Right renal cortex interstitium (tissue), 3 donors: ENCODE data around the gene OSBPL6. TPM values are rescaled to one million over a fixed set of nuclear protein-coding genes. Genes with fewer than 3 reads are reported as not detected.

Experiments used
- DNase-seq, 3 donors: peaks; one replicate each; pipeline ENCODE4 v3.0.0-alpha.2; 2013; ENCODE audit warnings: low read depth in 3 of 3, low spot score in 2 of 3
- polyA plus RNA-seq, 3 donors: library from polyadenylated mRNA; unstranded; fragments of 120-200 nt; gene quantifications; one replicate each; pipeline ENCODE4 v1.2.1, GENCODE V29; 2013; ENCODE audit not compliant: insufficient read length in 3 of 3

Gene OSBPL6
- polyA plus RNA-seq, 3 donors, result 5.2 to 5.9 (median 5.3) TPM

DNA sequence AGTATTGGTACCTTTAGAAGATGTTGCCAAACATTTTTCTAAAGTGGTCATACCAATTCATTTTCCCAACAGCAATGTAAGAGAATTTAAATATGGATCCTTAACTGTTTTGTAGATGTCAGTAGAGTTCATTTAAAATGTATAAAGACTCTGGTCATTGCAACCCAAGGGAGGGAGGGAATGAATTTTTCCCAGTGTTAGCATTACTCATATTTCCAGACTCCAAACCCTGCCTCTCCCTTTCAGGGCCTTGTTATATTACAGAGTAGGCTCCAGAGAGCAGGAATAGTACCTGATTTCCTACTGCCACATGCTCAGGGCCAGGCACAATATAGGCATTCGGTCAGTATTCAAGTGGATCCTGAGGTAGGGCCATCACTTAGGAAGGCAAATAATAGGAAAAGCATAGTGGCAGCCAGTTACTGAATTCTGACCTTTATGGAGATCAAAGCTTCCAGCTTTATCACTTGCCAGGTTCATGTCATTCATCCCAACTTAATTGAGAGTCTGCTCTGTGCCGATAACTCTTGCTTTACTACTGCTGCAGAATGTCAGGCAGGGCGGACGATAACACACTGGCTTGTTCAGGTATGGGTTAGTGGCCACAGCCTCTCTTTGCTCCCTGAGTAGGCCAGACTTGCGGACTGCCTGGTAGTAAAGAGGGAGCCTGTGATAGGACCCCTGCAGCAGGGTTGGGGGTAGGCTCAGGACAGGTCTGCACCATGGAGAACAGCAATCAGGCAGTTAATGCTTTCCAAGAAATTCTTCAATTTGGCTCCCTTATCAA is 75.3 kb downstream of the OSBPL6 start:
- DNase-seq, result no peak

DNA sequence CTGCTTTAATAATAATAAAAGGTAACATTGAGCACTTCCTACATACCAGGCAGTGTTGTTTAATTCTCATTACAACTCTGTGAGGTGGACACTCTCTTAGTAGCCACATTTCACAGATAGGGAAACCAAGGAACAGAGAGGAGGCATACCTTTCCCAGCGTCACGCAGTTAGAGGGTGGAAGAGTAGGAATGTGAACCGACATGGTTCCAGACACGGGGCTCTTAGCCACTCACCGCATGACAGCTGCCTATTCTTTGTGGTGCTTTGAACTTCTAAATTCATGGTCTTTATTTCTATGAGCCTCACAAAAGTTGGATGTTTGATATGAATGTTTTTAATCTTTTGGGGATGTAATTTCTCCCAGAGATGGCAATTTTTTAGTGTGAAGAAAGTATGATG is 76.0 kb downstream of the OSBPL6 start:
- no peak for DNase-seq

- DNase-seq, result no peak
These were observed 76.8 kb downstream of the OSBPL6 start for GRCh38 chr2:178271094-178271493.

GRCh38 chr2:178271629-178272333 is 77.5 kb downstream of the OSBPL6 start:
- no peak for DNase-seq

DNA sequence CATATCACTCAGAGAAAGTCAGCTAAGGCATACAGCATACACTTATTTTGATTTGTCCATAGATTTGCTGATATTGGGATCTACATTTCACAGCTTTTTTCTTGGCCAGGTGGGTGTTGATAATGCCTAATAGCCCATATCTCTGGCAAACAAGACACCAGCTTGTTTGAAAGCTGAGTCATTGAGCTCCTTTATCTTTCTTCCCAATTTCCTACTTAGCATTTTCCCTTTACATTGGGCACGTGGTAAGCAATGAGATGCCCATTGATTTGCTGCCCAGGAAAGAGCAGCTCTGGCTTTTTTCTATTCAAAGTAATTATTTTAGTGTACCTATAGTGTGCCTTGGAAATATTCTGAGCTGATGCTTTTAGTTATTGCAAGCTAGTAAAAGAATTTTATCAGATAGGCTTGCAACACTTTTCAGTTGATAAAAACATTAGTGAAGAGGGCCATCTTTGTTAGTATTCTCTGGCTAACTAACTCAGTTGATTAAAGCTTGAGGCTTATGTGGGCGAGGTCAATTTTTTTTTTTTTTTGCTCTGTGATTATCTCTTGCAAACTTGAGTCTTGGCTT is 79.6 kb downstream of the OSBPL6 start:
- no peak for DNase-seq

DNA sequence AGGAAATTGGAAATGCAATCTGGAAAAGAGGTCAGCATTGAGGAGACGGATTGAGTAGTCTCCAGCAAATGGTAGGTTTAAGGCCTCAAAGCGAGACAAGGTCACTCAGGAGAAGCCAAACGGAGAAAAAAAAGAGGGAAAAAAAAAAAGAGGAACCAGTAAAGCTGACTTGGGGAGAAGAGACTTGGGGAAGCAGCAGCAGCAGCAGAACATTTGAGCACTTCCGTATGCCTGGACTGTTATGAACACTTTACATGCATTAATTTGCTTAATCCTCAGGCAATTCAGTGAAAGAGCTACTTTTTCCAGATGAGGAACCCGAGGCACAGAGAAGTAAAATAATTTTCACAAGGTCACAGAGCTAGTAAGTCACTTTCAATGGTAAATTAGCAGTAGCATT is 81.3 kb downstream of the OSBPL6 start:
- no peak for DNase-seq

DNA sequence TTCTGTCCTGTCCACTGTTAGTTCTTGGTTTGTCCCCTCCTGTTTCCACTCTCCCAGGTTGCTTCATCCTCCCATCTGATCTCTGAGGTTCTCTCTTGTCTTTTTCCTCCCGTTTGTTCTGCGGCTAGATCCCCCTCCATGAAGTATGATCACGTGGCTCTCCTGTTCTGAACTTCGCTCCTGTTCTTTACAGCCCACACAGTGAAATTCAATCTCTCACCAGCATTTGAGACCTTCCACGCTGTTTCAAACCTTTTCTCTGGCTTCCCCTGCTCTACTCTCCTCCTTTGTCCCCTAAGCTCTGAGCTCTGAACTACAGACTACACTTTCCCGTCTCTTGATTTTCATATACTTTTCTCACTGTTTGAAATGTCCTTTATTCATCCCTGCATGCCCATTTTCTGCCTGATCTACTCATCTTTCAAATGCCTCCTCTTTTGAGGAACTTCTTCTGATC is 83.5 kb downstream of the OSBPL6 start:
- no peak for DNase-seq

- no peak for DNase-seq
These were observed 84.8 kb downstream of the OSBPL6 start for GRCh38 chr2:178279142-178279541.

GRCh38 chr2:178279636-178280035 is 85.3 kb downstream of the OSBPL6 start:
- no peak for DNase-seq

GRCh38 chr2:178280244-178280852 is 86.0 kb downstream of the OSBPL6 start:
- DNase-seq, result no peak

DNA sequence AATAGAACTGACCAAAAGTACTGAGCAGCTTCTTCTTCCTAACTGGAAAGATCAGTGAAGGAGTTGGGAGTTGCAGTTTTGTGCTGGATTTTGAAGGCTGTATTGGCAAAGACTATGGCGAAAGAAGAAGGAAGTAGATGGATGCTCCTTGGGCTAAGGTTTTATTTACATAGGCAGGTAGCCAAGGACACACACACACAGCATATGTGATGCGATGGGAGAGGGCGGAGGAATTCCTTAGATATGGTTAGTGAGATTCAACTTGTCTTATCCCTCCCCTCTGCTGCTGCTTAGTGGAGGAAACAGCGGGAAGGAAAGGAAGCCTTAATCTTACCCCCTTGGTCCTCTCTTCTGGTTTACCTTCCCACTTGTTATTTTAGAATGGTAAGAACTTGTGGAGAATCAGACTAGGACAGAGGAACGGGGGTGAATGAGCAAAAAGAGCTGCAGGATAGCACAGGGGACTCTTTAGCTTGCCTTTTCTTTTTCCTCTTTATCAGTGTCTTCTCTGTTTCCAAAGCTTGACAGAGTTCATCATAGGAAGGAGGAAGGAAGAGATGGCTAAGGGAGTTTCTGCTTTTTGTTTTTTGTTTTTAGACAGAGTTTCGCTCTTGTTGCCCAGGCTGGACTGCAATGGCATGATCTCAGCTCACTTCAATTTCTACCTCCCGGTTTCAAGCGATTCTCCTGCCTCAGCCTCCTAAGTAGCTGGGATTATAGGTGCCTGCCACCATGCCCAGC is 87.9 kb downstream of the OSBPL6 start:
- DNase-seq, result no peak

GRCh38 chr2:178283341-178283918 is 89.1 kb downstream of the OSBPL6 start:
- DNase-seq, result no peak

DNA sequence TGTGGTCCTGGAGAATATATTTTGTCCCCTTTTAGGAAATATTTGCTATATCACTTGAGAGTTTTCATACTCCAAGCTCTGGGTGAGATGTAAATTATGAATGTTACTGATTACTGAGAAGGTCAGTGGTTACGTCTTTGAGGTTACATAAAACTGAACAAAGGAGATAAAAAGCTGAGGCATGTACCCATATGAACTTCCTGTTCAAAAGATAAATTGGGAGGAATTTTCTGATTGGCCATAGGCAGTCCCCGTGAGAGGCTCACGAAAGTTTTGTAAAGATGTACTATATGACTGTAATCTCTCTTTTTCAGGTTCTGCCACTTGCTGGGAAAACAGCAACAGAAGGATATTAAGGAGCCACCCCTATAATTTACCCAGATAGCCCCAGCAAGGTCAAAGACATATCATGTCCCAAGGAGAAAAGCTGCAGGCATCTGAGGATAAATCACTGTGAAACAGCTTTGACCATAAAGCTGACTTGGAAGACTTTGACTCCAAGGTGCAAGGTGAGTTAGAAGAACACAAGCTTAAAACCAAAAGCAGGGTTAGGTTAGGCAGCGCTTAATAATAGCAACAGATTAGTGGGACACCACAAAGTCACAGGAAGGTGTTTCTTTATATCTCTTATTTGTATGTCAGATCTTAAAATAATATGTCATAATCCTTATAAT is 90.4 kb downstream of the OSBPL6 start:
- no peak for DNase-seq

DNA sequence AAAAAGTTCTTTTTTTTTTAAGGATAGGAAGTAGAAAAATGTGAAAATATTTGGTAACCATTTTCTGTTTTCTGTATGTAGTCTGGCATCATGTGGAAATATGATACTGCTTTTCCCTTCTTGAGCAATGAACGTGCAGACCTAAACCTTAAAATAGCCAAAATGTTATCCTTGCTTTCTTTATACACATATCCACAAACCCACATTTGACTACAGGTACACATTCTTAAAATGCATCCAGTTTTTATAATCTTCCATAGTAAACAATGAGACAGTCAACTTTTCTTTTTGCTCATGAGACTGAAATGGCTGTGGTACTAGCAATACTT is 90.9 kb downstream of the OSBPL6 start:
- no peak for DNase-seq

GRCh38 chr2:178286636-178287035 is 92.3 kb downstream of the OSBPL6 start:
- no peak for DNase-seq

DNA sequence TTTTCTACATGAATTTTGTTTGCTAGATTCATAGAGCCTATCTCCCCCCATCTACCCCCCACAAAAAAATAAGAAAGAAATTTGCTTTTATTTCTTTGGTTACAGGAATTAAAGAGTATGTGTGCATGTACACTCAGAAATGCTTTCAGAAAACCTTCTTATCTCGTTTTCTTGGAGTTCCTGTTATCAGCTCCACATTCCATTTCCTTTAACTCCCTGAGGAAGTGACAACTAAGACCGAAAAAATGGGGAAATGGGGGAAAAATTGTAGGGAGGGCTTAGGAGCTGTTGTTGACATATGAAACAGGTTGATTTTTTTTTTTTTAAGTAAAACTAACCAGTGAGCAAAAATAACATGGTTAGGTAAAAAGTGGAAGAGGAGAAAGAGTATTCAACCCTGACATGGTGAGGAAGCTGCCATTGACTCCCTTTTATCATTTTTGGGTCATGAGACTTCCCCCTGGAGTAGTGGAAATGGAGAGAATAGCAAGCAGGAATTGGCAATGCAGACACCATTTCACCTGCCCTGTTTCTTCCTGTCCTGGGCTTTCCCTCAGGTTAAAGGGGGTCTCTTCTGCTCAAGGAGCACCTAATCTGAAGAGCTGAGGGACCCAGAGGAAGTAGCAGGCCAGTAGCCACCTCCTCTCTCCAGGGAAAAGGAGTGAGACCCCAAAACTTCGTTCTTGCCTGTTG is 93.5 kb downstream of the OSBPL6 start:
- no peak for DNase-seq

- DNase-seq, result no peak
These were observed 97.4 kb downstream of the OSBPL6 start for GRCh38 chr2:178291703-178292102.

DNA sequence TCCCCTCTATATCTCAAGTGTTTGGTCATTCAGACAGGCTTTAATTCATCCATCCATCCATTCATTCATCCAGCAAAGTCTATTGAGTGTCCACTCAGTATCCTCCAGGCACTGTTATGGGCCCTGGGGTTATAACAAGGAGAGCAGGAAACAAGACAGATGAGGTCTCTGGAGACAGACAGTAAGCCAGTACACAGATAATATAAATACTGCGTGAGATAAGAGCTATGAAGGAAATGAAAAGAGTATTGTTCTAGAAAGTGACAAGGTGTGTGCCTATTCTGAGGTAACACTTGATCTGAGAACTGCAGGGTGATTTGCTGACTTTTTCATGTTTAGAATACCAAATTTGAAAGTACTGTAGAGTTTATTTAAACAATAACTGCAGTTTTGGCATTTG is 98.3 kb downstream of the OSBPL6 start:
- no peak for DNase-seq

GRCh38 chr2:178295115-178295514 is 100.8 kb downstream of the OSBPL6 start:
- DNase-seq, result no peak
